Ovary (tissue), 3 donors: ENCODE data around the gene TENM4.

Experiments
- CTCF ChIP-seq, 3 donors: fragments of 450-650 bp in 2 of 3; fragments of 200-600 bp in 1 of 3; IDR thresholded peaks; one replicate each; pipeline versions ENCODE4 v1.5.1 to v1.8.0; 2016 to 2022; ENCODE audit warnings: antibody characterized with exemption in 3 of 3, mild to moderate bottlenecking in 1 of 3
- EP300 ChIP-seq: sonication (generic); formaldehyde crosslinking; IDR thresholded peaks from one replicate; pipeline ENCODE4 v1.6.1; 2017; ENCODE audit warnings: antibody characterized with exemption
- POLR2A ChIP-seq: fragments of 450-650 bp; IDR thresholded peaks from one replicate; pipeline ENCODE4 v1.6.1; 2017; ENCODE audit warnings: antibody characterized with exemption, mild to moderate bottlenecking, moderate library complexity
- donor health status: DM: no; HTN: no; CAD: no.

- no peak for TF ChIP-seq POLR2A
- TF ChIP-seq CTCF (IDR thresholded peaks at IDR 0.05): no peak
- TF ChIP-seq EP300: no peak
These were observed 358.6 kb downstream of the TENM4 start for GRCh38 chr11:79082280-79082679.
